ENCODE measurements around the gene DDX55. TPM values are rescaled to one million over a fixed set of nuclear protein-coding genes. Genes with fewer than 3 reads are reported as not detected.

Gene DDX55
- total and polyA plus RNA-seq, 7 donors = 4.2 to 10.5 (median 6.4) TPM

DNA sequence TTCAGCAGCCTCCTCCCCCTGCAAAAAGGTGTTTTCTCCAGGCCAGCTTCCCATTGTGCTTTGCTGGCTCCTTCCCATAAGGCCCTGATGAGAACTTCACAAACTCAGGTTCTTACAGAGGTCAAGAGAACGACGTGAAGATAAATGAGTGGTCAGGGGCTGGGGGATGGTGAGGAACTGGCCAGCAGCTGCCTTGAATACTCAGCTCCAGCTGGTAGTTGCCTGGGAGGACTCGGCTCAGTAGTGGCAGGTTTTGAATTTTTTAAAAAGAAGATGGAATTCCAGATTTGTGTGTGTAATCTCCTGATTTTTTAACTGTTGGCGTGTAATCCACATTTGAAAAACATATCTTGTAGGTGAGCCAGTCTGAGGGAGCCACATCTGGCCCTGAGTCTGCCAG is 5.9 kb downstream of the DDX55 start:
- intact Hi-C loops (cut with DNase I) = no loop called here
- peaks cover 12% of the 10 kb centered on the region for H3K4me1 ChIP-seq
- no peak for DNase-seq
- H3K36me3 ChIP-seq (ENCODE audit: insufficient read depth in 1 of 2, low read depth in 1 of 2) = peaks cover 22 to 93% of the 10 kb centered on the region in 2 donors
- H3K27me3 ChIP-seq (ENCODE audit: insufficient read depth in 3 of 3, low read length in 2 of 3) = no peaks in the 10 kb centered on the region
- TF ChIP-seq CTCF (IDR thresholded peaks at IDR 0.05) = no peak
- WGBS, 3 donors = 79 to 83% (median 82%) methylated on average over 4 of the region's 4 CpGs
- no peak overlapping the region for H3K4me3 ChIP-seq
- H3K27ac ChIP-seq = no peak overlapping the region
- no peak for ATAC-seq
- no peaks in the 10 kb centered on the region for H3K9me3 ChIP-seq

DNA sequence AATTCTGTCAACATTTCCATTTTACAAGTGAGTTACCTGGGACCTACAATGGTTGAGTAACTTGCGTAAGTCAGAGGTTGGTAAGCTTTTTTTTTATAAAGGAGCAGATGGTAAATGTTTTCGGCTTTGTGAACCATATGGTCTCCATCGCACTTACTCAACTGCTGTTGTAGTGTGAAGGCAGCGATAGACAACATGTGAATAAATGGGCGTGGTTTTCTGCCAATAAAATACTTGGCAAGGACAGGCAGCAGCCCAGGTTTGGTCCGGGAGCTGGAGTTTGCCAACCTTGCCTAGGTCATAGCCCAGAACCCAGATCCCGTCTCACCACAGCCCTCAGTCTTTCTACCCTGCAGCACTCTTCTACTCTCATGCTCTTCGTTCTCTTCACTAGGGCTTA is 6.3 kb downstream of the DDX55 start:
- TF ChIP-seq CTCF (IDR thresholded peaks at IDR 0.05) = no peak
- H3K27ac ChIP-seq = no peak overlapping the region
- H3K4me3 ChIP-seq = no peak overlapping the region
- ATAC-seq = no peak
- H3K36me3 ChIP-seq (ENCODE audit: insufficient read depth in 1 of 2, low read depth in 1 of 2) = peaks cover 22 to 97% of the 10 kb centered on the region in 2 donors
- no peaks in the 10 kb centered on the region for H3K9me3 ChIP-seq
- intact Hi-C loops (cut with DNase I) = no loop called here
- H3K27me3 ChIP-seq (ENCODE audit: insufficient read depth in 3 of 3, low read length in 2 of 3) = no peaks in the 10 kb centered on the region
- WGBS, 3 donors = 70 to 80% (median 77%) methylated on average over 8 of the region's 8 CpGs
- DNase-seq = no peak
- H3K4me1 ChIP-seq = peaks cover 8% of the 10 kb centered on the region

DNA sequence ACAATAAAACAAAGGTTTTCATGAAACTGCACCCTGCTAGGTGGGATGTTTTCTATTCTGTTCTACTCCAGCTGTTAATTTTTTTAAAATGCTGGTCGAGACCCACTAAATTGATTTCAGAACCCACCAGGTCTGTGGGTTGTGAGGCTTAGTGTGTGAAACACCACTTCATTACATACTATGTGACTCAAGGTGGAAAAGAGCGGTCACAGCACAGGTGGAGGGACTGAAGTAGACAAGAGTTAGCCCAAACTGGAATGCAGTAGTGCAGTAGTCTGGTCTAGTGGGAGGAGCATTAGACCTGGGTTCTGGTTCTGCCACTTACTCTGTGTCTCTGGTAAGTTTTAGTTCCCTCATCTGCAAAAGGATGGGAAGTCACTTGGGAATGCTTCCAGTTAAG is 12.2 kb downstream of the DDX55 start:
- no peak for DNase-seq
- H3K9me3 ChIP-seq = no peaks in the 10 kb centered on the region
- peaks cover 17 to 100% of the 10 kb centered on the region in 2 donors for H3K36me3 ChIP-seq (ENCODE audit: insufficient read depth in 1 of 2, low read depth in 1 of 2)
- TF ChIP-seq CTCF (IDR thresholded peaks at IDR 0.05) = no peak
- intact Hi-C loops (cut with DNase I) = no loop called here
- H3K27me3 ChIP-seq (ENCODE audit: insufficient read depth in 3 of 3, low read length in 2 of 3) = no peaks in the 10 kb centered on the region
- no peak for ATAC-seq
- H3K4me3 ChIP-seq = no peak overlapping the region
- H3K27ac ChIP-seq = no peak overlapping the region
- WGBS, 3 donors = 92 to 97% (median 94%) methylated on average over 2 of the region's 2 CpGs
- H3K4me1 ChIP-seq = no peaks in the 10 kb centered on the region

DNA sequence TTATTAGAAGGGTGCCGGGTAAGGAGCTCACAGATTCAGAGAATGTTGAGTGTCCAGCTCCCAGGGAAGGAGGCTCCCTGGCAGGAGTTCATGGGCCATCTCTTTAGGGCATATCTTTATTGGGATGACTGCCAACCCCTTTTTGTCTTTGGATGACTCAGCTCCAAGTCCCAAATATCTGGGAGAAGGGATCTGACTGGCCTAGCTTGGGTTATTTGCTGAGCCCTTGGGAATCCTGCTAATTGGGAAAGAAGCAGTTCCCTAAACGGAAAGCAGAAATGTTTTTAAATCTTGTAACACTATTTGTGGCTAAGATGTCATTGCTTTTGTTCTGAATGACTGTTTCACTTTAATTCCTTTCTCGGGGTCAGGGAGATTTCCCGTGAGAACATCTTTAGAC is 12.6 kb downstream of the DDX55 start:
- DNase-seq (no peak), ATAC-seq (peak in 3 of 4 donors; percentile 45 to 55 (median 50))
- no peaks in the 10 kb centered on the region for H3K27me3 ChIP-seq (ENCODE audit: insufficient read depth in 3 of 3, low read length in 2 of 3)
- TF ChIP-seq CTCF (IDR thresholded peaks at IDR 0.05) = no peak
- H3K4me3 ChIP-seq = no peak overlapping the region
- 65 to 83% (median 70%) methylated on average over 4 of the region's 4 CpGs for WGBS, 3 donors
- no peaks in the 10 kb centered on the region for H3K4me1 ChIP-seq
- peaks cover 17 to 100% of the 10 kb centered on the region in 2 donors for H3K36me3 ChIP-seq (ENCODE audit: insufficient read depth in 1 of 2, low read depth in 1 of 2)
- intact Hi-C loops (cut with DNase I) = no loop called here
- no peak overlapping the region for H3K27ac ChIP-seq
- no peaks in the 10 kb centered on the region for H3K9me3 ChIP-seq

DNA sequence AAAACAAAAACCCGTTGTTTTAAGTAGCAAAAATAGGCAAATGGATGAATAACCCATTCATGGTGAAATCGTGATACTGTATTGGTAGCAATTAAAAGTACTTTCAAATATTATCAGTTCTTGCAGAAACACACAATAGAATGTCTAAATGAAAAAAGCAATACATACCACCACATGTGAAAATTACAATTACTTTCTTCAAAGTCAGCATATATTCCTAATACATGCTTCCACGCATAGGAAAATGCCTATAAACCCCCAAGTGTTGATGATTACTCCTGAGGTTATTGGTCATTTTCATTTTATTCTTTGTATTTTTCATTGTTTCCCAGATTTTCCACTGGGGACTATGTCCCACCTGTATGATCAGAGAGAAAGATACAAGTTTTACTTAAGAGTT is 15.2 kb downstream of the DDX55 start:
- Histone ChIP-seq H3K27ac (no peak overlapping the region), H3K36me3 (ENCODE audit: insufficient read depth in 1 of 2, low read depth in 1 of 2) (peaks cover 15 to 100% of the 10 kb centered on the region in 2 donors), H3K4me3 (no peak overlapping the region), H3K4me1 (no peaks in the 10 kb centered on the region), H3K9me3 (no peaks in the 10 kb centered on the region), H3K27me3 (ENCODE audit: insufficient read depth in 3 of 3, low read length in 2 of 3) (no peaks in the 10 kb centered on the region)
- WGBS, 3 donors = 89 to 91% (median 91%) methylated on average over 3 of the region's 3 CpGs
- intact Hi-C loops (cut with DNase I) = no loop called here
- TF ChIP-seq CTCF (IDR thresholded peaks at IDR 0.05) = no peak
- no peak for DNase-seq
- ATAC-seq = no peak
